Activated T-cell treated with anti-CD3 and anti-CD28 coated beads for 48 hours (primary cell): ENCODE measurements around the gene S100Z.

Experiments used
- DNase-seq: peaks from one replicate; pipeline ENCODE4 v3.0.0-alpha.2; 2020; ENCODE audit warnings: low read depth

The S100Z gene

GRCh38 chr5:76953551-76954382 is 104.0 kb downstream of the S100Z start:
- DNase-seq: no peak

GRCh38 chr5:76954383-76954763 is 104.6 kb downstream of the S100Z start:
- DNase-seq: no peak

GRCh38 chr5:76956033-76956432 is 106.2 kb downstream of the S100Z start:
- no peak for DNase-seq

- no peak for DNase-seq
Observed at GRCh38 chr5:76958991-76959767, 109.4 kb downstream of the S100Z start.

- DNase-seq: no peak
Observed at GRCh38 chr5:76960004-76960625, 110.3 kb downstream of the S100Z start.

GRCh38 chr5:76964060-76964459 is 114.2 kb downstream of the S100Z start:
- no peak for DNase-seq
